Lung (tissue), 12 donors: ENCODE measurements around the gene ALG9. TPM values are rescaled to one million over a fixed set of nuclear protein-coding genes. Genes with fewer than 3 reads are reported as not detected.

Experiments
- ATAC-seq: fragments of 200-7000 bp; cut with Tn5 transposase; one replicate; pipeline ENCODE4 v1.9.1; 2020; ENCODE audit warnings: moderate number of reproducible peaks; ENCODE audit not compliant: insufficient read depth, low FRiP score
- DNase-seq, 3 donors: peaks; one replicate each; pipeline ENCODE4 v3.0.0-alpha.2; 2013 to 2017
- H3K27ac ChIP-seq, 2 donors: one replicate each; pipeline ENCODE4 v1.5.1; 2013; ENCODE audit warnings: mild to moderate bottlenecking in 2 of 2, moderate library complexity in 2 of 2, control low read depth in 1 of 2, inconsistent platforms in 1 of 2, low read depth in 1 of 2, low read length in 1 of 2
- H3K27me3 ChIP-seq, 3 donors: one replicate each; pipeline ENCODE4 v1.5.1; 2013; ENCODE audit warnings: low read length in 2 of 3; ENCODE audit not compliant: control insufficient read depth in 3 of 3, insufficient read depth in 3 of 3
- H3K36me3 ChIP-seq, 4 donors: one replicate each; pipeline ENCODE4 v1.5.1; 2013; ENCODE audit warnings: low read length in 4 of 4, mild to moderate bottlenecking in 1 of 4, moderate library complexity in 1 of 4; ENCODE audit not compliant: control insufficient read depth in 4 of 4, insufficient read depth in 4 of 4
- H3K4me1 ChIP-seq, 5 donors: one replicate each; pipeline ENCODE4 v1.5.1; 2013; ENCODE audit warnings: low read length in 5 of 5, mild to moderate bottlenecking in 2 of 5, moderate library complexity in 1 of 5; ENCODE audit not compliant: control insufficient read depth in 5 of 5, insufficient read depth in 5 of 5
- H3K4me3 ChIP-seq: one replicate; pipeline ENCODE4 v1.5.1; 2013; ENCODE audit warnings: mild to moderate bottlenecking, control low read depth, moderate library complexity
- H3K9ac ChIP-seq, 2 donors: one replicate each; pipeline ENCODE4 v1.5.1; 2013; ENCODE audit warnings: low read length in 2 of 2, control low read depth in 1 of 2; ENCODE audit not compliant: insufficient read depth in 1 of 2
- H3K9me3 ChIP-seq, 4 donors: one replicate each; pipeline ENCODE4 v1.5.1; 2013; ENCODE audit warnings: low read length in 3 of 4, mild to moderate bottlenecking in 1 of 4, moderate library complexity in 1 of 4; ENCODE audit not compliant: control insufficient read depth in 4 of 4, insufficient read depth in 3 of 4
- CTCF ChIP-seq: IDR thresholded peaks from 2 replicates; pipeline ENCODE4 v1.5.1; 2012; ENCODE audit warnings: mild to moderate bottlenecking; ENCODE audit errors: control extremely low read depth, extremely low read depth
- WGBS, 2 donors: extraction: QIAGEN DNeasy Blood & Tissue Kit; methylation state at CpG; one replicate each; pipeline ENCODE4 v1.1.7; 2013; 5-methylcytosine and 5-hydroxymethylcytosine counted together
- polyA plus RNA-seq, 2 donors: library from polyadenylated mRNA; stranded (reverse); fragments of 200-250 nt; gene quantifications; one replicate each; pipeline ENCODE4 v1.2.1, GENCODE V29; 2013
- total RNA-seq, 2 donors: library from RNA; depleted of rRNA in 1 of 2; stranded (reverse); fragments of >200 nt in 1 of 2; gene quantifications; one replicate each; pipeline ENCODE4 v1.2.1, GENCODE V29; 2014 to 2021
- donor health status: control.
- donor health status: control.
- donor health status: Bipolar disorder and iron deficiency.
- donor health status: healthy.
- donor health status: DM: yes; HTN: yes; CAD: no.

Gene ALG9
- total and polyA plus RNA-seq, 4 donors = 11.4 to 43.4 (median 25.9) TPM

- TF ChIP-seq CTCF = no peak
- Histone ChIP-seq H3K36me3 (peaks cover 11 to 27% (median 19%) of the 10 kb centered on the region in 4 donors), H3K9ac (no peak overlapping the region), H3K9me3 (no peaks in the 10 kb centered on the region), H3K27ac (no peak overlapping the region), H3K4me1 (no peaks in the 10 kb centered on the region), H3K27me3 (no peaks in the 10 kb centered on the region), H3K4me3 (no peak overlapping the region)
- 81 to 85% methylated on average over 4 of the region's 4 CpGs for WGBS, 2 donors
- ATAC-seq (no peak), DNase-seq (peak in 1 of 3 donors; percentile 12)
These were observed 37.9 kb downstream of the ALG9 start for GRCh38 chr11:111833524-111833923.

GRCh38 chr11:111829185-111829968 is 42.0 kb downstream of the ALG9 start:
- peaks cover 0 to 11% (median 3%) of the 10 kb centered on the region in 4 donors for H3K36me3 ChIP-seq
- no peak for ATAC-seq
- DNase-seq = no peak
- peaks cover 0 to 2% (median 0%) of the 10 kb centered on the region in 5 donors for H3K4me1 ChIP-seq
- WGBS, 2 donors = 86 to 97% methylated on average over 5 of the region's 5 CpGs
- H3K9ac ChIP-seq = no peak overlapping the region
- no peak overlapping the region for H3K27ac ChIP-seq
- no peak for TF ChIP-seq CTCF
- no peak overlapping the region for H3K4me3 ChIP-seq
- H3K9me3 ChIP-seq = no peaks in the 10 kb centered on the region
- no peaks in the 10 kb centered on the region for H3K27me3 ChIP-seq

- peaks cover 0 to 3% (median 0%) of the 10 kb centered on the region in 5 donors for H3K4me1 ChIP-seq
- H3K4me3 ChIP-seq = no peak overlapping the region
- H3K9me3 ChIP-seq = no peaks in the 10 kb centered on the region
- 92 to 97% methylated on average over 2 of the region's 2 CpGs for WGBS, 2 donors
- peaks cover 0 to 8% (median 3%) of the 10 kb centered on the region in 4 donors for H3K36me3 ChIP-seq
- ATAC-seq (no peak), DNase-seq (no peak)
- H3K27ac ChIP-seq = no peak overlapping the region
- no peak overlapping the region for H3K9ac ChIP-seq
- H3K27me3 ChIP-seq = no peaks in the 10 kb centered on the region
- no peak for TF ChIP-seq CTCF
These were observed 44.9 kb downstream of the ALG9 start for GRCh38 chr11:111826322-111826950.
